Heart left ventricle (tissue), 16 donors: ENCODE data around the gene BAIAP2. TPM values are rescaled to one million over a fixed set of nuclear protein-coding genes. Genes with fewer than 3 reads are reported as not detected.
A peak's percentile ranks its signal among the peaks of the same experiment; 100 is the strongest.

Source experiments
- ATAC-seq, 4 donors: fragments of 200-7000 bp; cut with Tn5 transposase; one replicate each; pipeline ENCODE4 v1.9.1; 2020 to 2022; ENCODE audit warnings: moderate library complexity in 4 of 4, mild to moderate bottlenecking in 3 of 4, moderate number of reproducible peaks in 1 of 4
- DNase-seq, 5 donors: peaks; one replicate each; pipeline ENCODE4 v3.0.0-alpha.2; 2020
- H3K27ac ChIP-seq, 12 donors: fragments of 200-600 bp; sonication (generic) in 4 of 12; one replicate each; pipeline versions ENCODE4 v1.5.0 to v1.8.0; 2016 to 2022; ENCODE audit warnings: mild to moderate bottlenecking in 2 of 12
- H3K27me3 ChIP-seq, 9 donors: fragments of 200-600 bp; sonication (generic) in 2 of 9; one replicate each; pipeline versions ENCODE4 v1.5.1 to v1.8.0; 2016 to 2022; ENCODE audit warnings: mild to moderate bottlenecking in 3 of 9
- H3K36me3 ChIP-seq, 9 donors: fragments of 200-600 bp; sonication (generic) in 2 of 9; one replicate each; pipeline versions ENCODE4 v1.5.0 to v1.8.0; 2018 to 2022; ENCODE audit warnings: mild to moderate bottlenecking in 2 of 9
- H3K4me1 ChIP-seq, 12 donors: fragments of 200-600 bp; sonication (generic) in 4 of 12; one replicate each; pipeline versions ENCODE4 v1.5.0 to v1.8.0; 2016 to 2022; ENCODE audit warnings: mild to moderate bottlenecking in 3 of 12
- H3K4me3 ChIP-seq, 12 donors: fragments of 200-600 bp; sonication (generic) in 4 of 12; one replicate each; pipeline versions ENCODE4 v1.5.0 to v1.8.0; 2017 to 2022; ENCODE audit warnings: mild to moderate bottlenecking in 9 of 12, moderate library complexity in 4 of 12
- H3K9me3 ChIP-seq, 12 donors: fragments of 200-600 bp; sonication (generic) in 4 of 12; one replicate each; pipeline versions ENCODE4 v1.5.0 to v1.8.0; 2016 to 2022; ENCODE audit warnings: mild to moderate bottlenecking in 1 of 12
- POLR2A ChIP-seq, 2 donors: fragments of 450-650 bp; IDR thresholded peaks; one replicate each; pipeline ENCODE4 v1.6.1; 2017; ENCODE audit warnings: antibody characterized with exemption in 2 of 2, mild to moderate bottlenecking in 2 of 2, moderate library complexity in 2 of 2
- WGBS, 4 donors: extraction: QIAGEN DNeasy Blood & Tissue Kit in 2 of 4; methylation state at CpG; one replicate each; pipeline versions ENCODE4 v1.1.5 to v1.1.7; 2013 to 2018; 5-methylcytosine and 5-hydroxymethylcytosine counted together
- intact Hi-C, 10 donors: fragments of 100-400 bp; cut with DNase I; formaldehyde crosslinking; loops; one replicate each; pipeline versions ENCODE4 v1.11.1 to v1.14.2; 2022
- polyA plus RNA-seq, 2 donors: library from polyadenylated mRNA; stranded (reverse); fragments of 200-250 nt; gene quantifications; one replicate each; pipeline ENCODE4 v1.2.3, GENCODE V29; 2013
- total RNA-seq, 9 donors: library from RNA; depleted of rRNA in 2 of 9; stranded (reverse); fragments of >200 nt in 2 of 9; fragmentation: NEBNext Ultra II Directional in 3 of 9; extraction: Animal tissue kit (Norgen Biotek cat#: 25700) in 3 of 9; gene quantifications; one replicate each; pipeline versions ENCODE4 v1.1.0 to v1.2.4, GENCODE V29; 2016 to 2023
- TF ChIP-seq, protein P1 (sequence below), 12 donors: fragments of 200-600 bp; sonication (generic) in 4 of 12; IDR thresholded peaks; one replicate each; pipeline versions ENCODE4 v1.5.0 to v1.8.0; 2018 to 2022; ENCODE audit warnings: antibody characterized with exemption in 12 of 12, mild to moderate bottlenecking in 5 of 12
- donor health status: ischemic (EF 13 %, LVEDD 7.1; RV severe dilation, severe dysfunction).
- donor health status: healthy with polysubstance abuse.
- donor health status: DM: no; HTN: yes; CAD: no.
- donor health status: DM: no; HTN: no; CAD: no.
- donor health status: ischemic (EF 25% LVEDD 6.9; RV normal size, moderate dysfunction).
- donor health status: ischemic (EF 25% LVEDD 5.7; RV mildly dilated, moderate dysfunction).
- donor health status: healthy.
- donor health status: DM: yes; HTN: yes; CAD: no.
- donor health status: ischemic (EF 35%, LVEDD 5.7; RV mildly dilated, moderate dysfunction).
- donor health status: nonischemic (EF 11% LVEDD 7.7; RV severe dilation, severe dysfunction).
- donor health status: DM: yes; HTN: yes; CAD: no.
- donor health status: PGD.
- donor health status: ischemic (EF 29% LVEDD 5.4; RV normal size, mild dysfunction).
- donor health status: nonischemic (EF 23%, LVEDD 6.1; RV moderate dilation, normal function).

Gene BAIAP2
- total and polyA plus RNA-seq, 11 donors, result 8.9 to 30.2 (median 18.5) TPM

GRCh38 chr17:80996422-80997305 is 38.3 kb upstream of the BAIAP2 start:
- TF ChIP-seq POLR2A (IDR thresholded peaks at IDR 0.05), result no peak
- TF ChIP-seq, protein P1, sequence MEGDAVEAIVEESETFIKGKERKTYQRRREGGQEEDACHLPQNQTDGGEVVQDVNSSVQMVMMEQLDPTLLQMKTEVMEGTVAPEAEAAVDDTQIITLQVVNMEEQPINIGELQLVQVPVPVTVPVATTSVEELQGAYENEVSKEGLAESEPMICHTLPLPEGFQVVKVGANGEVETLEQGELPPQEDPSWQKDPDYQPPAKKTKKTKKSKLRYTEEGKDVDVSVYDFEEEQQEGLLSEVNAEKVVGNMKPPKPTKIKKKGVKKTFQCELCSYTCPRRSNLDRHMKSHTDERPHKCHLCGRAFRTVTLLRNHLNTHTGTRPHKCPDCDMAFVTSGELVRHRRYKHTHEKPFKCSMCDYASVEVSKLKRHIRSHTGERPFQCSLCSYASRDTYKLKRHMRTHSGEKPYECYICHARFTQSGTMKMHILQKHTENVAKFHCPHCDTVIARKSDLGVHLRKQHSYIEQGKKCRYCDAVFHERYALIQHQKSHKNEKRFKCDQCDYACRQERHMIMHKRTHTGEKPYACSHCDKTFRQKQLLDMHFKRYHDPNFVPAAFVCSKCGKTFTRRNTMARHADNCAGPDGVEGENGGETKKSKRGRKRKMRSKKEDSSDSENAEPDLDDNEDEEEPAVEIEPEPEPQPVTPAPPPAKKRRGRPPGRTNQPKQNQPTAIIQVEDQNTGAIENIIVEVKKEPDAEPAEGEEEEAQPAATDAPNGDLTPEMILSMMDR (IDR thresholded peaks at IDR 0.05), result no peak
- DNase-seq (peak in 1 of 5 donors; percentile 17), ATAC-seq (no peak)
- Histone ChIP-seq H3K4me3 (no peak overlapping the region), H3K27me3 (no peaks in the 10 kb centered on the region), H3K27ac (no peak overlapping the region), H3K4me1 (peaks cover 0 to 34% (median 25%) of the 10 kb centered on the region in 12 donors), H3K36me3 (peaks cover 4 to 56% (median 53%) of the 10 kb centered on the region in 9 donors), H3K9me3 (no peaks in the 10 kb centered on the region)
- 90 to 95% (median 94%) methylated on average over 22 to 25 of the region's 25 CpGs for WGBS, 4 donors
- intact Hi-C loops, result no loop called here

DNA sequence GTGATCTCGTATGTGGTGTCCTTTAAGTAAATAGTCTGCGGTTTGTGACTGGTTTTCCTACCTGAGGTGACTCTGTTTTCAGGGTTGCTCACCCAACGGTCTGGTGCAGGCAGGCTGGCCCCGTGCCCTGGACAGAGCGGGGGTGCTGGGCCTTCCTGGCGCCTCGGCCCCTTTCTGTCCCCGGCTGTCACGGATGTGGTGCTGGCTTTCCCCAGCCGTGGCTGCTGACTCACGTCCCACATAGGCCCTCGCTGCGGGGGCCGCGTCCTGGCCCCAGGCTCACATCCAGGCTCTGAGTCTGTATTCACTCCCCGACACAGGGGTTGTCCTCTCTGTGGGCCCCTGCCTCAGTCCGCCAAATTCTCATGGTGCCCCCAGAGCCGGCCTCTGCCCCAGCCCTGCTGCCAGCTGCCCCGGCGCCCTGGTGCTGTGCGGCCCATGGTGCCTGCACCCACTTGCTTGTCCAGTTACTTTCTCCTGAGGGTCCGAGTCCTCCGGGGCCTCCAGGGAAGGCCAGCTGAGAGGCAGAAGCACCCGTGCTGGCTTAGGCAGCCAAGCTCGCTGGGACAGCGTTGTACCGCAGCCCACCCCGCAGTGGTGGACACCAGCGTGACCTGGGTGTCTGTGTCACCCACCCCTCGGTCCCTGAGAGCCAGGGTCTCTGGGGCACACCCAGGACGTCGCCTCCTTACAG is 37.4 kb upstream of the BAIAP2 start:
- H3K4me3 ChIP-seq, result no peak overlapping the region
- no peak overlapping the region for H3K27ac ChIP-seq
- H3K36me3 ChIP-seq, result peaks cover 4 to 56% (median 53%) of the 10 kb centered on the region in 9 donors
- TF ChIP-seq POLR2A (IDR thresholded peaks at IDR 0.05), result no peak
- TF ChIP-seq, protein P1 (IDR thresholded peaks at IDR 0.05), result no peak
- ATAC-seq, result no peak
- peaks cover 0 to 40% (median 31%) of the 10 kb centered on the region in 12 donors for H3K4me1 ChIP-seq
- WGBS, 4 donors, result 91 to 94% (median 92%) methylated on average over 15 to 32 of the region's 32 CpGs
- no peaks in the 10 kb centered on the region for H3K27me3 ChIP-seq
- peak in 1 of 5 donors; percentile 21 for DNase-seq
- intact Hi-C loops, result no loop called here
- H3K9me3 ChIP-seq, result no peaks in the 10 kb centered on the region

- Histone ChIP-seq H3K4me1 (peaks cover 0 to 34% (median 25%) of the 10 kb centered on the region in 12 donors), H3K27me3 (peaks cover 0 to 6% (median 3%) of the 10 kb centered on the region in 9 donors), H3K36me3 (peaks cover 4 to 56% (median 53%) of the 10 kb centered on the region in 9 donors), H3K9me3 (no peaks in the 10 kb centered on the region), H3K27ac (no peak overlapping the region), H3K4me3 (no peak overlapping the region)
- DNase-seq (peak in 1 of 5 donors; percentile 4), ATAC-seq (no peak)
- WGBS, 4 donors, result 95 to 98% (median 96%) methylated on average over 10 to 19 of the region's 19 CpGs
- no peak for TF ChIP-seq POLR2A (IDR thresholded peaks at IDR 0.05)
- TF ChIP-seq, protein P1 (IDR thresholded peaks at IDR 0.05), result no peak
- intact Hi-C loops, result no loop called here
Measured at GRCh38 chr17:80998118-80998747, 36.7 kb upstream of the BAIAP2 start.
